Large intestine (tissue), 3 donors: ENCODE data around the gene PPA1. TPM values are rescaled to one million over a fixed set of nuclear protein-coding genes. Genes with fewer than 3 reads are reported as not detected.

Experiments used
- DNase-seq, 2 donors: peaks; one replicate each; pipeline versions ENCODE4 v3.0.0 to v3.0.0-alpha.2; 2013
- H3K27ac ChIP-seq: one replicate; pipeline ENCODE4 v1.5.1; 2013; ENCODE audit warnings: low read length
- H3K27me3 ChIP-seq: 2 replicates; pipeline ENCODE4 v1.6.1; 2013; ENCODE audit warnings: low read length; ENCODE audit not compliant: control insufficient read depth, insufficient read depth
- H3K36me3 ChIP-seq: 2 replicates; pipeline ENCODE4 v1.6.1; 2013; ENCODE audit warnings: low read length; ENCODE audit not compliant: control insufficient read depth, insufficient read depth
- H3K4me1 ChIP-seq: one replicate; pipeline ENCODE4 v1.6.1; 2013; ENCODE audit warnings: low read length; ENCODE audit not compliant: control insufficient read depth, insufficient read depth
- H3K4me3 ChIP-seq: one replicate; pipeline ENCODE4 v1.5.1; 2013; ENCODE audit warnings: low read length
- H3K9me3 ChIP-seq: one replicate; pipeline ENCODE4 v1.6.1; 2013; ENCODE audit warnings: mild to moderate bottlenecking, low read depth, low read length, moderate library complexity; ENCODE audit not compliant: control insufficient read depth
- WGBS: methylation state at CpG from one replicate; pipeline ENCODE4 v1.1.5; 2013; ENCODE audit warnings: low lambda C conversion rate; ENCODE audit not compliant: insufficient coverage; 5-methylcytosine and 5-hydroxymethylcytosine counted together
- polyA plus RNA-seq: library from polyadenylated mRNA; unstranded; fragments of 120-200 nt; gene quantifications from one replicate; pipeline ENCODE4 v1.2.1, GENCODE V29; 2013

The PPA1 gene
- polyA plus RNA-seq, 1 donor, result 137 TPM

DNA sequence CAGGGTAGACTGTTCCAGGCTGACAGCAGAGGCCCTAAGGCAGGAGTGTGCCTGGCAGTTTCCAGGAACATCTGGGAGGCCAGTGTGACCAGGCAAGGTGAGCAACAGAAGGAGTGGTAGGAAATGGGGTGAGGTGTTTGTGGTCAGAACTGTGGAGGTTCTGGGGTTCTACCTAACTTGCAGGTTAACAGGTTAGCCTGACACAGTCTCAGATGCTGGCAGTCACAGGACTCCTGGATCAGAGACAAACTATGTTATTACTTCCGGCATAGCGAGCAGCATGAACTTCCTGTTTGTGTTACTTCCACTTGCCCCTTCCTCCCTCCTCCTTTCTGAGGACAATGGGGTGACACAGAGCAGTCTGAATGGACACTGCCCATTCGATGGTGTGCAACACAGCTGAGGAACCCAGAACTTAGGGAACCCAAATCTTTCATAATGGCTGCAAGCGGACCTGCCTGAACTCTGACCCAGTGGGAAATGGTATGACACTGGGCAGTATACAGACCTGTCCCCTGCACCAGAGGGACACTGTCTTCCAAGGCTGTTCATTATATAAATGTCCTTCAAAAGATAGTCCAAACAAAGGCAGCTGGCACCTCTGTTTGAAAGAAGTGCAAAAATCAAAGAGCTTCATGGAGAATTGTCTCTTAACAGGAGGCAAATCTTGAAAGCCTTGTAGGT lies 59.0 kb downstream of the PPA1 start:
- Histone ChIP-seq H3K9me3 (no peaks in the 10 kb centered on the region), H3K4me1 (no peaks in the 10 kb centered on the region), H3K36me3 (no peaks in the 10 kb centered on the region), H3K27ac (no peak overlapping the region), H3K27me3 (no peaks in the 10 kb centered on the region), H3K4me3 (no peak overlapping the region)
- 100% methylated on average over 1 of the region's 4 CpGs for WGBS
- DNase-seq, result peak in 1 of 2 donors; percentile 16

GRCh38 chr10:70169649-70170364 lies 63.4 kb downstream of the PPA1 start:
- Histone ChIP-seq H3K27ac (peak overlapping the region; percentile 71), H3K27me3 (no peaks in the 10 kb centered on the region), H3K4me1 (peaks cover 3% of the 10 kb centered on the region), H3K4me3 (peak overlapping the region; percentile 91), H3K9me3 (no peaks in the 10 kb centered on the region), H3K36me3 (peaks cover 18% of the 10 kb centered on the region)
- DNase-seq, result peak in 1 of 2 donors; percentile 16
- WGBS, result no CpG with 5 or more reads among the region's 40 CpGs

GRCh38 chr10:70169011-70169410 lies 64.2 kb downstream of the PPA1 start:
- no peak overlapping the region for H3K27ac ChIP-seq
- no peak for DNase-seq
- no CpG with 5 or more reads among the region's 2 CpGs for WGBS
- H3K4me3 ChIP-seq, result peak overlapping the region; percentile 91
- no peaks in the 10 kb centered on the region for H3K27me3 ChIP-seq
- peaks cover 3% of the 10 kb centered on the region for H3K4me1 ChIP-seq
- H3K9me3 ChIP-seq, result no peaks in the 10 kb centered on the region
- peaks cover 21% of the 10 kb centered on the region for H3K36me3 ChIP-seq

GRCh38 chr10:70167246-70167645 lies 66.0 kb downstream of the PPA1 start:
- no CpG with 5 or more reads among the region's 7 CpGs for WGBS
- peaks cover 24% of the 10 kb centered on the region for H3K36me3 ChIP-seq
- no peak overlapping the region for H3K4me3 ChIP-seq
- H3K4me1 ChIP-seq, result peaks cover 3% of the 10 kb centered on the region
- H3K27me3 ChIP-seq, result no peaks in the 10 kb centered on the region
- H3K27ac ChIP-seq, result no peak overlapping the region
- H3K9me3 ChIP-seq, result no peaks in the 10 kb centered on the region
- no peak for DNase-seq

- H3K36me3 ChIP-seq, result peaks cover 27% of the 10 kb centered on the region
- no peak overlapping the region for H3K27ac ChIP-seq
- no peak for DNase-seq
- peaks cover 3% of the 10 kb centered on the region for H3K4me1 ChIP-seq
- H3K27me3 ChIP-seq, result no peaks in the 10 kb centered on the region
- no CpG with 5 or more reads among the region's 3 CpGs for WGBS
- H3K9me3 ChIP-seq, result no peaks in the 10 kb centered on the region
- H3K4me3 ChIP-seq, result no peak overlapping the region
Measured at GRCh38 chr10:70166394-70166793, 66.8 kb downstream of the PPA1 start.

DNA sequence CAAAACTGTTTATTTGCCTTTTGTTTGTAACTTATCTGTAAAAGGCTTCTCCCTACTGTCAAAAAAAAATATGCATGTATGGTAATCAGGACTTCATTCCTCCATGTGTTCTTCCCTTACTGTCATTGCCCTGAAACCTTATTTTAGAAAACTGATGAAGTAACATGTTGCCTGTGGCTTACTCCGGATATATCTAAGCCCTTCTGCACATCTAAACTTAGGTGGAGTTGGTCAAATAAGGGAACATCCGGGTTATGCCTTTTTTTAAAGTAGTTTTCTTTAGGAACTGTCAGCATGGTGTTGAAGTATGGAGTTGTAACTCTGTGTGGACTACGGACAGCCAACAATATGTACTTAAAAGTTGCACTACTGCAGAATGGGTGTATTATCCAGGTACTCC lies 69.1 kb downstream of the PPA1 start:
- Histone ChIP-seq H3K36me3 (peaks cover 37% of the 10 kb centered on the region), H3K27ac (no peak overlapping the region), H3K4me1 (peaks cover 3% of the 10 kb centered on the region), H3K27me3 (no peaks in the 10 kb centered on the region), H3K9me3 (no peaks in the 10 kb centered on the region), H3K4me3 (no peak overlapping the region)
- 93% methylated on average over 2 of the region's 3 CpGs for WGBS
- DNase-seq, result no peak

DNA sequence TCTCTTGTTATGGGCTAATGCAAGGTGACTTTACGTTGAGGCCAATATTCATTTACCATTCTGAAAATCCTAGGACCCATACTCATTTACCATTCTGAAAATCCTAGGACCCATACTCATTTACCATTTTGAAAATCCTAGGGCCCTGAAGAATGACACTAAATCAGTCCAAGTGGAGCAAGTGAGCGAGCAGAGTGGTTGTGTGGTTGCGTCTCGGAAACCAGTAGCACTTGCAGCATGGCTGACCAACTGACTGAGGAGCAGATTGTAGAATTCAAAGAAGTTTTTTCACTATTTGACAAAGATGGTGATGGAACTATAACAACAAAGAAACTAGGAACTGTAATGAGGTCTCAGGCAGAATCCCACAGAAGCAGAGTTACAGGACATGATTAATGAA lies 69.8 kb downstream of the PPA1 start:
- Histone ChIP-seq H3K36me3 (peaks cover 38% of the 10 kb centered on the region), H3K4me1 (no peaks in the 10 kb centered on the region), H3K9me3 (no peaks in the 10 kb centered on the region), H3K27me3 (no peaks in the 10 kb centered on the region), H3K4me3 (no peak overlapping the region), H3K27ac (no peak overlapping the region)
- no peak for DNase-seq
- no CpG with 5 or more reads among the region's 4 CpGs for WGBS

DNA sequence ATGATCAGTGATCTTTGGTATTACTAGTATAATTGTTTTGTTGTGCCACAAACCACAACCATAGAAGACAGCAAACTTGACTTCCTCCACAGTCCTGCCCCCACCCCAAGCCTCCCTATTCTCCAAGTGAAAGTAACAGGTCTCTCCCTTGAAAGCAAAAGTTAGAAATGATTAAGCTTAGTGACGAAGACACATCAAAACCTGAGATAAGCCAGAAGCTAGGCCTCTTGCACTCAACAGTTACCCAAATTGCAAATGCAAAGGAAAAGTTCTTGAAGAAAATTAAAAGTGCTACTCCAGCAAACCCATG lies 70.4 kb downstream of the PPA1 start:
- no peak overlapping the region for H3K27ac ChIP-seq
- no peak for DNase-seq
- no peaks in the 10 kb centered on the region for H3K9me3 ChIP-seq
- peaks cover 42% of the 10 kb centered on the region for H3K36me3 ChIP-seq
- WGBS, result 29% methylated on average over 1 of the region's 1 CpG
- H3K27me3 ChIP-seq, result no peaks in the 10 kb centered on the region
- no peaks in the 10 kb centered on the region for H3K4me1 ChIP-seq
- no peak overlapping the region for H3K4me3 ChIP-seq

- Histone ChIP-seq H3K9me3 (no peaks in the 10 kb centered on the region), H3K27me3 (no peaks in the 10 kb centered on the region), H3K36me3 (peaks cover 45% of the 10 kb centered on the region), H3K4me3 (no peak overlapping the region), H3K4me1 (no peaks in the 10 kb centered on the region), H3K27ac (no peak overlapping the region)
- no peak for DNase-seq
- WGBS, result 79% methylated on average over 1 of the region's 2 CpGs
Measured at GRCh38 chr10:70162151-70162891, 70.9 kb downstream of the PPA1 start.

DNA sequence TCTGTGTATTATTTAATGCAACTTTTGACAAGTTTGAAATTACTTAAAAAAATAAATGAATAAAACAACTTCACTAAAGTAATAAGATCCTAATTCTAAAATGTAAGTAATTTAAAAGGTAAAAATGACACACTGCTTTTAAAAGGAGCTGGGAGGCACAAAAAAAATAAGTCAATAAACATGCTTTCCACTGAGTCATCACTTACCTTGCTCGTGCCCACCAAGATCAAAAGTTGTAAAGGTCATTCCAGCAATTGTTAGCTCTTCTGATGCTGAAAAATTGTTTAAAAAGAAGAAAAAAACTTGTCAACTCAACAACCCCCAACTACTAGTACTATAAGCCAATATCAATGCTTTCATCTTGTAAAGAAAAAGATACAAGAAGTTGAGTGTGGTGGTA lies 72.4 kb downstream of the PPA1 start:
- no CpG with 5 or more reads among the region's 1 CpG for WGBS
- peaks cover 48% of the 10 kb centered on the region for H3K36me3 ChIP-seq
- H3K27me3 ChIP-seq, result no peaks in the 10 kb centered on the region
- peaks cover 5% of the 10 kb centered on the region for H3K4me1 ChIP-seq
- H3K4me3 ChIP-seq, result no peak overlapping the region
- no peak for DNase-seq
- no peaks in the 10 kb centered on the region for H3K9me3 ChIP-seq
- no peak overlapping the region for H3K27ac ChIP-seq
